NCI-H2196 treated with DMSO at 0.1 percent for 48 hours (cell line): Measurements from ENCODE around the gene ARMC6.
A peak's percentile ranks its signal among the peaks of the same experiment; 100 is the strongest.

Experiments used
- DNase-seq: peaks from one replicate; lab custom pipeline; 2025; ENCODE audit not compliant: unreplicated experiment; lab: John Stamatoyannopoulos, UW

The ARMC6 gene

GRCh38 chr19:19033426-19034203, at the start of gene ARMC6, which contains the start of gene SUGP2:
Gene ARMC6, plus strand, starts transcription at chr19:19033603. Its CDS starts 607 bp downstream, at chr19:19034210.
Gene SUGP2, minus strand, starts transcription at chr19:19033517. Its CDS starts 2,446 bp downstream, at chr19:19031071.
- DNase-seq: peak; percentile 83

- no peak for DNase-seq
Measured at GRCh38 chr19:18984251-18984650, 49.2 kb upstream of the ARMC6 start.

GRCh38 chr19:18985257-18985656, 48.1 kb upstream of the ARMC6 start:
- DNase-seq: no peak

- no peak for DNase-seq
Measured at GRCh38 chr19:18987456-18987855, 45.9 kb upstream of the ARMC6 start.

GRCh38 chr19:18989316-18989715, 44.1 kb upstream of the ARMC6 start:
- DNase-seq: no peak

- DNase-seq: no peak
Measured at GRCh38 chr19:18990128-18990708, 43.2 kb upstream of the ARMC6 start.

- DNase-seq: no peak
Measured at GRCh38 chr19:18991006-18991405, 42.4 kb upstream of the ARMC6 start.

GRCh38 chr19:18991468-18991867, 41.9 kb upstream of the ARMC6 start:
- DNase-seq: no peak

GRCh38 chr19:18992696-18993095, 40.7 kb upstream of the ARMC6 start:
- no peak for DNase-seq

- no peak for DNase-seq
Measured at GRCh38 chr19:18993115-18993514, 40.3 kb upstream of the ARMC6 start.

GRCh38 chr19:18995804-18996241, 37.6 kb upstream of the ARMC6 start:
- peak; percentile 39 for DNase-seq

GRCh38 chr19:18996351-18996750, 37.1 kb upstream of the ARMC6 start:
- no peak for DNase-seq

- no peak for DNase-seq
Measured at GRCh38 chr19:18996796-18997394, 36.5 kb upstream of the ARMC6 start.

- DNase-seq: no peak
Measured at GRCh38 chr19:18998276-18998675, 35.1 kb upstream of the ARMC6 start.

GRCh38 chr19:18999016-18999758, 34.2 kb upstream of the ARMC6 start:
- no peak for DNase-seq

GRCh38 chr19:18999896-19000620, 33.3 kb upstream of the ARMC6 start:
- DNase-seq: no peak

- DNase-seq: no peak
Measured at GRCh38 chr19:19004144-19004543, 29.3 kb upstream of the ARMC6 start.

- DNase-seq: no peak
Measured at GRCh38 chr19:19006213-19006612, 27.2 kb upstream of the ARMC6 start.

- DNase-seq: no peak
Measured at GRCh38 chr19:19009951-19010350, 23.5 kb upstream of the ARMC6 start.

GRCh38 chr19:19010551-19010950, 22.9 kb upstream of the ARMC6 start:
- no peak for DNase-seq

- DNase-seq: no peak
Measured at GRCh38 chr19:19021115-19021514, 12.3 kb upstream of the ARMC6 start.
